Measurements from ENCODE around the gene TAGLN2. TPM values are rescaled to one million over a fixed set of nuclear protein-coding genes. Genes with fewer than 3 reads are reported as not detected.

TAGLN2 gene
- total RNA-seq, 1 donor from 2014 or later = 160 TPM

- Mint-ChIP-seq H3K4me1 (ENCODE audit: low read depth, unreplicated experiment) (no peaks in the 10 kb centered on the region), H3K9me3 (ENCODE audit: unreplicated experiment) (peaks cover 9% of the 10 kb centered on the region), H3K27me3 (ENCODE audit: unreplicated experiment) (peaks cover 14% of the 10 kb centered on the region), H3K27ac (ENCODE audit: unreplicated experiment) (no peak overlapping the region), H3K4me3 (ENCODE audit: unreplicated experiment) (no peak overlapping the region), H3K36me3 (ENCODE audit: unreplicated experiment) (no peaks in the 10 kb centered on the region)
- TF ChIP-seq, protein P1, sequence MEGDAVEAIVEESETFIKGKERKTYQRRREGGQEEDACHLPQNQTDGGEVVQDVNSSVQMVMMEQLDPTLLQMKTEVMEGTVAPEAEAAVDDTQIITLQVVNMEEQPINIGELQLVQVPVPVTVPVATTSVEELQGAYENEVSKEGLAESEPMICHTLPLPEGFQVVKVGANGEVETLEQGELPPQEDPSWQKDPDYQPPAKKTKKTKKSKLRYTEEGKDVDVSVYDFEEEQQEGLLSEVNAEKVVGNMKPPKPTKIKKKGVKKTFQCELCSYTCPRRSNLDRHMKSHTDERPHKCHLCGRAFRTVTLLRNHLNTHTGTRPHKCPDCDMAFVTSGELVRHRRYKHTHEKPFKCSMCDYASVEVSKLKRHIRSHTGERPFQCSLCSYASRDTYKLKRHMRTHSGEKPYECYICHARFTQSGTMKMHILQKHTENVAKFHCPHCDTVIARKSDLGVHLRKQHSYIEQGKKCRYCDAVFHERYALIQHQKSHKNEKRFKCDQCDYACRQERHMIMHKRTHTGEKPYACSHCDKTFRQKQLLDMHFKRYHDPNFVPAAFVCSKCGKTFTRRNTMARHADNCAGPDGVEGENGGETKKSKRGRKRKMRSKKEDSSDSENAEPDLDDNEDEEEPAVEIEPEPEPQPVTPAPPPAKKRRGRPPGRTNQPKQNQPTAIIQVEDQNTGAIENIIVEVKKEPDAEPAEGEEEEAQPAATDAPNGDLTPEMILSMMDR (IDR thresholded peaks at IDR 0.05; ENCODE audit: partially characterized antibody, unreplicated experiment) = no peak
- DNase-seq = no peak
Measured at GRCh38 chr1:159949981-159950381, 24.7 kb upstream of the TAGLN2 start.

DNA sequence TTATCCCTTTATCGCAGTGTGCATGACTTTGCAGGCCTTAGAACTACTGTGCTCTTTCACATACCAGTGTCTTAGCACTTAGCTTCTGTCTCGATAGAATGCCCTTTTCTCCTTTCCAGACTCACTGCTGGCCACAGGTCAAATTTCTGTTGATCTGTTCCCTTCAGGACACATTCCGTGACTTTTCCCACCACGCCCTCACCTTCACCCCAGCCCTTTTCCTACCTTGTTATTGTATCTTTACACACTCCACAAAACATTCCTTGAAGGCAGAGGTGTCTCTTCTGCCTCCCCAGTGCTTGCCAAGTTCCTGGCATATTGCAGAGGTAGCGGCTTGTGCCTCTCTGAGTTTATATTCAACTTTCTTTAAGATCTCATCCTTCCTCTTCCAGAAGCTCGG is 23.8 kb upstream of the TAGLN2 start:
- TF ChIP-seq, protein P1 (IDR thresholded peaks at IDR 0.05; ENCODE audit: partially characterized antibody, unreplicated experiment) = no peak
- Mint-ChIP-seq H3K4me1 (ENCODE audit: low read depth, unreplicated experiment) (peaks cover 4% of the 10 kb centered on the region), H3K4me3 (ENCODE audit: unreplicated experiment) (no peak overlapping the region), H3K36me3 (ENCODE audit: unreplicated experiment) (no peaks in the 10 kb centered on the region), H3K9me3 (ENCODE audit: unreplicated experiment) (peaks cover 9% of the 10 kb centered on the region), H3K27ac (ENCODE audit: unreplicated experiment) (peak overlapping the region; percentile 5), H3K27me3 (ENCODE audit: unreplicated experiment) (peaks cover 16% of the 10 kb centered on the region)
- no peak for DNase-seq

- no peak overlapping the region for H3K4me3 Mint-ChIP-seq (ENCODE audit: unreplicated experiment)
- H3K27ac Mint-ChIP-seq (ENCODE audit: unreplicated experiment) = no peak overlapping the region
- TF ChIP-seq, protein P1 (IDR thresholded peaks at IDR 0.05; ENCODE audit: partially characterized antibody, unreplicated experiment) = no peak
- peaks cover 6% of the 10 kb centered on the region for H3K9me3 Mint-ChIP-seq (ENCODE audit: unreplicated experiment)
- no peak for DNase-seq
- no peaks in the 10 kb centered on the region for H3K36me3 Mint-ChIP-seq (ENCODE audit: unreplicated experiment)
- peaks cover 6% of the 10 kb centered on the region for H3K4me1 Mint-ChIP-seq (ENCODE audit: low read depth, unreplicated experiment)
- H3K27me3 Mint-ChIP-seq (ENCODE audit: unreplicated experiment) = peaks cover 17% of the 10 kb centered on the region
Measured at GRCh38 chr1:159947942-159948341, 22.6 kb upstream of the TAGLN2 start.

GRCh38 chr1:159946242-159947187 is 21.2 kb upstream of the TAGLN2 start:
- Mint-ChIP-seq H3K27me3 (ENCODE audit: unreplicated experiment) (peaks cover 16% of the 10 kb centered on the region), H3K27ac (ENCODE audit: unreplicated experiment) (no peak overlapping the region), H3K4me3 (ENCODE audit: unreplicated experiment) (peak overlapping the region; percentile 91), H3K36me3 (ENCODE audit: unreplicated experiment) (no peaks in the 10 kb centered on the region), H3K4me1 (ENCODE audit: low read depth, unreplicated experiment) (peaks cover 14% of the 10 kb centered on the region), H3K9me3 (ENCODE audit: unreplicated experiment) (peaks cover 3% of the 10 kb centered on the region)
- TF ChIP-seq, protein P1 (IDR thresholded peaks at IDR 0.05; ENCODE audit: partially characterized antibody, unreplicated experiment) = no peak
- DNase-seq = no peak

Data from glutamatergic neuron (in vitro differentiated cells).